NCI-H748 (cell line): ENCODE data around the gene RHOBTB1.
"Not testable (repeated sequence)": the region's sequence is repeated elsewhere in the genome, so short reads cannot be mapped to it uniquely, and the experiment has no call there.

Experiments
- DNase-seq: peaks from one replicate; lab custom pipeline; 2025; ENCODE audit not compliant: unreplicated experiment; lab: John Stamatoyannopoulos, UW

Gene RHOBTB1

GRCh38 chr10:60944058-60944909 lies at the start of gene RHOBTB1:
TSS of gene RHOBTB1 (minus strand) at chr10:60944185. CDS start at chr10:60911542, 32,643 bp downstream.
- DNase-seq = peak; percentile 76

- DNase-seq = no peak
Measured at GRCh38 chr10:60992636-60993035, 48.7 kb upstream of the RHOBTB1 start.

- no peak for DNase-seq
Measured at GRCh38 chr10:60990663-60991062, 46.7 kb upstream of the RHOBTB1 start.

- no peak for DNase-seq
Measured at GRCh38 chr10:60989400-60989876, 45.5 kb upstream of the RHOBTB1 start.

- DNase-seq = no peak
Measured at GRCh38 chr10:60986791-60987190, 42.8 kb upstream of the RHOBTB1 start.

DNA sequence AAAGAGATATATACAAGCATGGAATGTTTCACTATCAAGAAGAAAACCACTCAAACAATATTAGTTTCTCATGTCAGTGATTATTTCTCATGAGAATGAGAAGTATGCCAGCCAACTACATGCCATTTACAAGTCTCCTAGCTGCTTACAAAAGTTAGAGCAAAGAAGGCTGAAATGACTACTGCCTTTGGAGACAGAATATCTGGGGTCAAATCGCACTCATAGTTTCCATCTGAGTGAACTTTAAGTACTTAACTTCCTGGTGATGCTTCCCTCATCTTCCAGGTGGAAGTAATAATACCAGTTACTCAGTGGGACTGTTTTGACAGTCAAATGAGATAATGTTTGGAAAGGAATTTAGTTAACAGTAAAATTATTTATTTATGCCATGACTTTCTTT lies 42.0 kb upstream of the RHOBTB1 start:
- no peak for DNase-seq

- no peak for DNase-seq
Measured at GRCh38 chr10:60980997-60981396, 37.0 kb upstream of the RHOBTB1 start.

DNA sequence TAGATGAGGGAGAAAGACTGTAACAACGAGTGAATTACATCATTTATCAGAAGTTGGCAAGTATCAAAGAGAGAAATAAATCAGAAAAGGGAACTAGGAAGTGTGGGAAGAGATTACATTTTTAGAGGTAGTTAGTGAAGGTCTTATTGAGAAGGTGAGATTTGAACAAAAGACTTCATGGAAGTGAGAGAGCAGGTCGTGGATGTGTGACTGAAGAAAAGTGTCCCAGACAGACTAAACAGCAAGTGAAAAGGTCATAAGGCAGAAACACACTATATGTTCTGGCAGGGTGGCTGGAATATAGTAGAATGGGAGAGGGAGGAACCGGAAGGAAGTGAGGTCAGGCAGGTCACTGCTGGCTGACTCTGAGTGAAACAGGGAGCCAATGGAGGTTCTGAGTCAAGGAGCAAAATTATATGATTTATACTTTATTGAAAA lies 35.7 kb upstream of the RHOBTB1 start:
- no peak for DNase-seq

DNA sequence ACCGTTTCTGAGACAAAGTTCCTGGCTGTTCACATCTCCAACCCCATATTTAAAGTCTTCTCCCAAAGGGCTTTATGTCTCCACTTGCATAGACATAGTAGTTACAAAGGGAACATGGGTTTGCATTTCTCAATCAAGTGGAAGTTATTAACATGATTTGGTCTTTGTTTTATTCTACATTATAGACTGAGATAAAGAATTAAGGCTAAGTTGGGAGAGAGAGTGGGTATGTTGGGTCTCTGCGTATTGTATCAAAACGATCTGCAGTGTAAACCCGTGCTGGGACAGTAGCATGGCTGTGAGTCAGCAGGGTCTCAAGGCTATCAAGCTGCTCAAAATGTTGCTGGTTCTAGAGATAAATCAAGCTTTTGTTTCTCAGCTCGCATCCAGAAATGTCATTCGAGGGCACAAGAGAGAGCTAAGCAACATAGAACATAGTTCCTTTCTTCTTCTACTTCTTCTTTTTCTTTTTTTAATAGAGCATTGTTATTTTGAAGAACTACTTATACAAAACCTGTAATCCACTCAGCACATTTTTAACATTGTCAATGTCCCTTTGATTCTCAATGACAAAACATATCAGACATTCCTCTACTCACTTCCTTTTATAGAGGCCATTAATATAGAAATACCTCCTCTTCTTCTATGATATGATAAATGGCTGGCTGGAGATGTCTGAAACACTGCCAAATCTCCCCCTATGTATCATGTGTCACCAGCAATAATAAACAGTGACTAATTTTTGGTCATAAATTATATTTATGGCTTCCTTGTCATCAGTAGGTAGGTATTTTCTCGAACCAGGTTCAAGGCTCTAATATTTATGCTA lies 34.5 kb upstream of the RHOBTB1 start:
- DNase-seq = no peak

GRCh38 chr10:60977161-60978122 lies 33.5 kb upstream of the RHOBTB1 start:
- DNase-seq = no peak

DNA sequence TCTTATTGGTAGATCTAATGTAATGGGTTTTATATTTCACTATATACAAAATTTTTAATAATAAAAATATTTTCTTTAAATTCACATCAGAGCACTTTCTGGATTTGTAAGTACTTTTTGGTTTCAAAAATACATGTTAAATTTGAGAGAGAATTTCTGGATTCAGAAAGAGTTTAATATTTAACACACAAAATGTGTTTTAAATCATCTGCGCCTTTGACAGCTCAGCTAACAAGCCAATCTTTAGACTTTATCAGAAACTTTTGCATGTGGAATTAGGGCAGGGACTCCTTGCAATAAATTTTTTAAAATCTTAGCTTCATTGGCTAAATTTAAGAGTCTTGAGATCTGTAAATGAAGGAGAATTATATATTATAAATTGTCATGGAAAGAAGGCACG lies 32.7 kb upstream of the RHOBTB1 start:
- no peak for DNase-seq

DNA sequence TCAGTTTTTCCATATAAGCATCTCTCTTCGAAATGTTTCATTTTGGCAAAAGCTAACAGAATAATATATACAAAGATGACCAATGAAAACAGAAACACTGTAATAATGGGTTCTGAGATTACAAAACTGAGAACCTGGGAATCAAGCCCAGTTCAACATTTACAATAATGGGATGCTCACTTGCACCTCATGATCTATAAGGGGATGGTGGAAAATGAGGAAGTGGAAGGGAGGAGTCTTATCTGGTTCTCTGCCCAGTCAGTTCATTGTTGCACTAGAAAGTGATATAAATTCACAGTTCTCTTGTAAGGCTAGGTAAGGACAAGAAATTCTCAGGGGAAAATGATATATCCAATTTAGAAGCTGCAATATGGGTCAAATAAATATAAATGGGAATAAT lies 31.7 kb upstream of the RHOBTB1 start:
- no peak for DNase-seq

DNA sequence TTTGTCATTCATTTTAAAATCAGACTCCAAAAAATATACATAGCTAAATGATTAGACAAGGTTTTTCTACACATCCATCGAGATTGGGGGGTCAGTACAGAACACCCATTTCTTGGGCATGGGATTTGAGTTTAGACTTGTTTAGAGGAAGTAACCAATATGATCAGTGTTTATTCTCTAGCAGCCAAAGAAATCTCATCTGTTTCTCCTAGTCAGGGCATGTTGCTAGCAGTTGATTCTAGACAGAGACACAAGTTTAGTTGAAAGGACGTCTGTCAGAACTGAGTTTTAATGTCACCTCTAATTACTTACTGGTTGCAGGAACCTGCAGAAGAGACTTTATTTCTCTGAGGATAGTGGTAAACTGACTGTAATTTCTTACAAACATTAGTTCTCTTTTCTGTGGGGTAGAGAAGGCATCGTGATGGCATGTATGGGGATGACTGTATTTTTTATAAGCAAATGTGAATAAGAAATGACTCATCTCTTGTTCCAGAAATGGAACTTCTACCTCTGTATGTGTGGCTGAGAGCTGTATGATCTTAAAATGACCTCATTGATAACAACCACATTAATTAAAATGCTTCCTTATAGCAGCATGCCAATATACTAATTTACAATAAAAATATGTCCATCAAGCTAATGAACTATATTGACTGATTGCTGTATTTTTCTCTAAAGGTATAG lies 30.6 kb upstream of the RHOBTB1 start:
- no peak for DNase-seq

DNA sequence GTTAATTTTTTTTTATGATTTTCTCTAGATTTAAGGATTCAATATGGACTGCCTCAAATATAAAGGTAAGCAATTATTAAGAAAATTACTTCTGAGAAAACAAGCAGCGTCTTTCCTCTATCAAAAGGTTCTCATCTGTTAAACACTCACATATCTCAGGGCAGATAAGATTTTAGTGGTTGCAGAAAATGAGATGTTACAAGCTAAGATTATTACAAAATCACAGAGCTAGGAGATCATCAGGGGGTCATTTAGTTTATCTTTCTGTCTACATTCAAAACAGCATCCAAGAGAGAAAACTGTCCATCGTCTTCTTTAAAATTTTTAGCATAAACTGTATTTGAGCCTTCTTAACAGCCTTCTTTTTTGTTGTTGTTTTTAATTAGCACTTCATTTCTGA lies 29.1 kb upstream of the RHOBTB1 start:
- DNase-seq = no peak

DNA sequence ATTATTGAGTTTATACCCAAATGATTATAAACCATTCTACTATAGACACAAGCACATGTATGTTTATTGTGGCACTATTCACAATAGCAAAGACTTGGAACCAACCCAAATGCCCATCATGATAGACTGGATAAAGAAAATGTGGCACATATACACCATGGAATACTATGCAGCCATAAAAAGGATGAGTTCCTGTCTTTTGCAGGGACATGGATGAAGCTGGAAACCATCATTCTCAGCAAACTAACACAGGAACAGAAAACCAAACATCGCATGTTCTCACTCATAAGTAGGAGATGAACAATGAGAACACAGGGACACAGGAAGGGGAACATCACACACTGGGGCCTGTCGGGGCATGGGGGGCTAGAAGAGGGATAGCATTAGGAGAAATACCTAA lies 28.2 kb upstream of the RHOBTB1 start:
- not testable (repeated sequence) for DNase-seq

- DNase-seq = no peak
Measured at GRCh38 chr10:60970526-60970925, 26.5 kb upstream of the RHOBTB1 start.

- no peak for DNase-seq
Measured at GRCh38 chr10:60968504-60968903, 24.5 kb upstream of the RHOBTB1 start.

DNA sequence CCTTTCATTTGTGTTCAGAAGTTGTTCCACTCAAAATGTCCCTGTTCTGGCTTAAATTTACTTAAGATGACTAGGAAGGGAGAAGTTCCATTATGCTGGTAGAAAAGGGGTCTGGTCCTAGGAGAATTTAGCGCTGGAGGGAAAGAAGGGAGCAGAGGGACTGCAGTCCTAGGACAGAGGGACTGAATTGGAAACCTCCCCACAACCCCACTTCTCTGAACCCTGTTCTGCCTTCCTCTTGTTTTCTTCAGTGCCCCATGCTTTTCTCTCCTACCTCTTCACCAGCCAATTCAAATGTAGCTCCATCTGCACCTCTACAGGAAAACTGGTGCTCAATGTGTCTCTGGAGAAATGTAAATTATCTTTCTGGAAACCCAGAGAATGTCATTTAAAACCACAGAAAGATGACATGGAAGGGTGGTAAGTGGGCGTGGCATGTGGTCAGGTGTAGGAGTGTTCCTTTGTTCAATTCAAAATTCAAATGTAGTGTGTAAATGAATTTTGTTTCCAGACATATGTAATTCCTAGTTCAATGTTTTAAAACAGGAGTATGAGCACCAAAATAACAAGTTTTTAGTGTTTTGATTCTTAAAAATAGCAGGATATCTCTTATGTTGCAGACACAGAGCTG lies 24.0 kb upstream of the RHOBTB1 start:
- no peak for DNase-seq

GRCh38 chr10:60967260-60967659 lies 23.3 kb upstream of the RHOBTB1 start:
- peak; percentile 42 for DNase-seq

- DNase-seq = no peak
Measured at GRCh38 chr10:60965696-60966095, 21.7 kb upstream of the RHOBTB1 start.
